Measurements from ENCODE around the gene AR.
"Not testable (repeated sequence)": the region's sequence is repeated elsewhere in the genome, so short reads cannot be mapped to it uniquely, and the experiment has no call there.

AR gene

GRCh38 chrX:67624325-67624724, 80.5 kb downstream of the AR start:
- DNase-seq (ENCODE audit: low read depth, low spot score): no peak

GRCh38 chrX:67635424-67635823, 91.6 kb downstream of the AR start:
- no peak for DNase-seq (ENCODE audit: low read depth, low spot score)

GRCh38 chrX:67636532-67636931, 92.7 kb downstream of the AR start:
- DNase-seq (ENCODE audit: low read depth, low spot score): no peak

- DNase-seq (ENCODE audit: low read depth, low spot score): not testable (repeated sequence)
These were observed 93.5 kb downstream of the AR start for GRCh38 chrX:67637293-67637692.

GRCh38 chrX:67648361-67648760, 104.5 kb downstream of the AR start:
- DNase-seq (ENCODE audit: low read depth, low spot score): no peak

GRCh38 chrX:67651437-67652142, 107.8 kb downstream of the AR start:
- no peak for DNase-seq (ENCODE audit: low read depth, low spot score)

- DNase-seq (ENCODE audit: low read depth, low spot score): no peak
These were observed 108.7 kb downstream of the AR start for GRCh38 chrX:67652543-67652942.

- DNase-seq (ENCODE audit: low read depth, low spot score): no peak
These were observed 110.5 kb downstream of the AR start for GRCh38 chrX:67654301-67654700.

- no peak for DNase-seq (ENCODE audit: low read depth, low spot score)
These were observed 121.8 kb downstream of the AR start for GRCh38 chrX:67665583-67665982.

- not testable (repeated sequence) for DNase-seq (ENCODE audit: low read depth, low spot score)
These were observed 126.9 kb downstream of the AR start for GRCh38 chrX:67670717-67671116.

GRCh38 chrX:67673741-67674274, 130.0 kb downstream of the AR start:
- DNase-seq (ENCODE audit: low read depth, low spot score): no peak

- no peak for DNase-seq (ENCODE audit: low read depth, low spot score)
These were observed 130.9 kb downstream of the AR start for GRCh38 chrX:67674741-67675140.

GRCh38 chrX:67684136-67684535, 140.3 kb downstream of the AR start:
- no peak for DNase-seq (ENCODE audit: low read depth, low spot score)

- DNase-seq (ENCODE audit: low read depth, low spot score): no peak
These were observed 148.4 kb downstream of the AR start for GRCh38 chrX:67692246-67692645.

GRCh38 chrX:67693928-67694327, 150.1 kb downstream of the AR start:
- no peak for DNase-seq (ENCODE audit: low read depth, low spot score)

GRCh38 chrX:67697452-67697851, 153.6 kb downstream of the AR start:
- no peak for DNase-seq (ENCODE audit: low read depth, low spot score)

- no peak for DNase-seq (ENCODE audit: low read depth, low spot score)
These were observed 156.8 kb downstream of the AR start for GRCh38 chrX:67700602-67701001.

GRCh38 chrX:67714004-67714403, 170.2 kb downstream of the AR start:
- no peak for DNase-seq (ENCODE audit: low read depth, low spot score)

- no peak for DNase-seq (ENCODE audit: low read depth, low spot score)
These were observed 173.8 kb downstream of the AR start for GRCh38 chrX:67717571-67717970.

- no peak for DNase-seq (ENCODE audit: low read depth, low spot score)
These were observed 175.1 kb downstream of the AR start for GRCh38 chrX:67718926-67719325.

GRCh38 chrX:67720344-67720743, 176.5 kb downstream of the AR start:
- DNase-seq (ENCODE audit: low read depth, low spot score): no peak

- DNase-seq (ENCODE audit: low read depth, low spot score): no peak
These were observed 177.5 kb downstream of the AR start for GRCh38 chrX:67721321-67721720.

- DNase-seq (ENCODE audit: low read depth, low spot score): no peak
These were observed 179.9 kb downstream of the AR start for GRCh38 chrX:67723580-67724351.

Data from activated CD4-positive, CD25-positive, alpha-beta regulatory T cell treated with anti-CD3 and anti-CD28 coated beads, Interleukin-2, amount 50 U/mL, for 16 hours (primary cell).